HCT116 (cell line): ENCODE measurements around the gene CTIF. TPM values are rescaled to one million over a fixed set of nuclear protein-coding genes. Genes with fewer than 3 reads are reported as not detected.
"Not testable (repeated sequence)": the region's sequence is repeated elsewhere in the genome, so short reads cannot be mapped to it uniquely, and the experiment has no call there.

Source experiments
- ATAC-seq: fragments of 200-7000 bp; cut with Tn5 transposase; 2 replicates; pipeline ENCODE4 v1.9.1; 2020; ENCODE audit warnings: mild to moderate bottlenecking, moderate library complexity
- BruUV-seq: library from RNA; stranded (reverse); fragments of 400-500 nt; replicated peaks from 2 replicates; lab custom pipeline; 2021; lab: Mats Ljungman, UMichigan
- CTCF ChIA-PET: fragments of 300-600 bp; sonication (Branson Sonifier 250); formaldehyde crosslinking; loops from one replicate; lab custom pipeline; 2021; ENCODE audit warnings: antibody characterized with exemption; lab: Charles Lee
- POLR2A ChIA-PET: fragments of 300-600, 350-600 bp; sonication (Branson Sonifier 250); formaldehyde crosslinking; loops from one replicate; lab custom pipeline; 2021; ENCODE audit warnings: antibody characterized with exemption; lab: Charles Lee
- RAD21 ChIA-PET, 2 experiments: fragments of 300-600 bp; sonication (Branson Sonifier 250); formaldehyde crosslinking; loops; one replicate each; lab custom pipeline; 2023; ENCODE audit warnings: low total read pairs in 2 of 2; ENCODE audit not compliant: uncharacterized antibody in 2 of 2, unreplicated experiment in 2 of 2, low non-redundant PET in 1 of 2; lab: Charles Lee
- DNase-seq: peaks from one replicate; pipeline ENCODE4 v3.0.0-alpha.2; 2010; ENCODE audit warnings: low read depth, low spot score
- H2AFZ ChIP-seq: fragments of 200-600 bp; shearing (Covaris generic), sonication (generic); 2 replicates; pipeline ENCODE4 v1.6.1; 2017; ENCODE audit warnings: low read depth, mixed run types, mixed read lengths, antibody characterized with exemption, low read length; ENCODE audit not compliant: poor library complexity, severe bottlenecking
- H3K27ac ChIP-seq: 2 replicates; pipeline ENCODE4 v1.5.1; 2012; ENCODE audit warnings: low read depth, low read length
- H3K27me3 ChIP-seq: fragments of 200-600 bp; sonication (generic); 2 replicates; pipeline ENCODE4 v1.6.1; 2016; ENCODE audit warnings: mixed run types, low read length, mixed read lengths; ENCODE audit not compliant: insufficient read depth
- H3K36me3 ChIP-seq, 2 experiments: fragments of 200-500 bp in 1 of 2; fragments of 200-600 bp in 1 of 2; sonication (Bioruptor generic) in 1 of 2; sonication (generic) in 1 of 2; 2 replicates each; pipeline versions ENCODE4 v1.5.1 to v1.6.1; 2014 to 2016; ENCODE audit warnings: low read length in 2 of 2, inconsistent platforms in 1 of 2, mixed read lengths in 1 of 2, mixed run types in 1 of 2; ENCODE audit not compliant: insufficient read depth in 2 of 2, control insufficient read depth in 1 of 2
- H3K4me1 ChIP-seq, 2 experiments: fragments of 200-600 bp in 1 of 2; sonication (generic) in 1 of 2; 2 replicates each; pipeline versions ENCODE4 v1.5.1 to v1.6.1; 2012 to 2017; ENCODE audit warnings: low read length in 2 of 2, inconsistent platforms in 1 of 2, mild to moderate bottlenecking in 1 of 2, mixed read lengths in 1 of 2, mixed run types in 1 of 2, moderate library complexity in 1 of 2; ENCODE audit not compliant: insufficient read depth in 2 of 2, control insufficient read depth in 1 of 2
- H3K4me2 ChIP-seq: fragments of 200-600 bp; sonication (generic); 2 replicates; pipeline ENCODE4 v1.6.1; 2017; ENCODE audit warnings: mixed run types, low read length, mixed read lengths
- H3K4me3 ChIP-seq, 2 experiments: fragments of 200-600 bp in 1 of 2; sonication (generic) in 1 of 2; replicated peaks in 1 of 2; 2 replicates each; pipeline ENCODE4 v1.5.1; 2011 to 2016; ENCODE audit warnings: low read length in 2 of 2, control low read depth in 1 of 2, low read depth in 1 of 2, mild to moderate bottlenecking in 1 of 2, mixed read lengths in 1 of 2, mixed run types in 1 of 2
- H3K79me2 ChIP-seq: fragments of 200-600 bp; sonication (generic); 2 replicates; pipeline ENCODE4 v1.6.1; 2017; ENCODE audit warnings: mild to moderate bottlenecking, mixed run types, low read length, moderate library complexity, mixed read lengths; ENCODE audit not compliant: insufficient read depth
- H3K9ac ChIP-seq: fragments of 200-600 bp; sonication (generic); 2 replicates; pipeline ENCODE4 v1.6.1; 2016; ENCODE audit warnings: low read length, mixed read lengths
- H3K9me2 ChIP-seq: fragments of 200-600 bp; sonication (generic), shearing (Covaris generic); 2 replicates; pipeline ENCODE4 v1.6.1; 2017; ENCODE audit warnings: mixed run types, mild to moderate bottlenecking, moderate library complexity; ENCODE audit not compliant: insufficient read depth
- H3K9me3 ChIP-seq, 2 experiments: fragments of 200-500 bp in 1 of 2; fragments of 200-600 bp in 1 of 2; sonication (Bioruptor generic) in 1 of 2; sonication (generic) in 1 of 2; 2 replicates each; pipeline ENCODE4 v1.6.1; 2014 to 2017; ENCODE audit warnings: low read length in 2 of 2, mixed read lengths in 2 of 2, inconsistent platforms in 1 of 2, low read depth in 1 of 2, mild to moderate bottlenecking in 1 of 2, mixed run types in 1 of 2, moderate library complexity in 1 of 2; ENCODE audit not compliant: control insufficient read depth in 1 of 2, insufficient read depth in 1 of 2
- H4K20me1 ChIP-seq: fragments of 200-600 bp; sonication (generic), shearing (Covaris generic); 2 replicates; pipeline ENCODE4 v1.6.1; 2017; ENCODE audit warnings: mixed run types, mild to moderate bottlenecking, moderate library complexity; ENCODE audit not compliant: insufficient read depth
- CBX3 ChIP-seq: IDR thresholded peaks from 2 replicates; pipeline ENCODE4 v1.6.1; 2012; ENCODE audit warnings: low read depth
- CEBPB ChIP-seq: IDR thresholded peaks from 2 replicates; pipeline ENCODE4 v1.6.1; 2012; ENCODE audit warnings: low read depth
- ELF1 ChIP-seq: IDR thresholded peaks from 2 replicates; pipeline ENCODE4 v1.6.1; 2012; ENCODE audit warnings: low read depth, borderline replicate concordance
- EZH2phosphoT487 ChIP-seq: fragments of 200-600 bp; IDR thresholded peaks from 2 replicates; pipeline ENCODE4 v1.6.1; 2018; ENCODE audit warnings: antibody characterized with exemption, borderline replicate concordance
- JUND ChIP-seq: IDR thresholded peaks from 2 replicates; pipeline ENCODE4 v1.6.1; 2012
- POLR2AphosphoS5 ChIP-seq: IDR thresholded peaks from 2 replicates; pipeline ENCODE4 v1.6.1; 2011; ENCODE audit warnings: mild to moderate bottlenecking, low read depth, low read length, moderate library complexity
- RAD21 ChIP-seq: IDR thresholded peaks from 2 replicates; pipeline ENCODE4 v1.6.1; 2012; ENCODE audit warnings: low read depth, mild to moderate bottlenecking
- ZNF274 ChIP-seq: fragments of 200-500 bp; sonication (Bioruptor generic); IDR thresholded peaks from 2 replicates; pipeline ENCODE4 v1.6.1; 2014; ENCODE audit warnings: mild to moderate bottlenecking, low read depth, low read length, inconsistent platforms
- intact Hi-C: fragments of 100-400 bp; cut with micrococcal nuclease; formaldehyde crosslinking; loops from 2 replicates; pipeline ENCODE4 v1.10.0; 2022
- total RNA-seq: library from RNA; stranded (reverse); gene quantifications from one replicate; pipeline ENCODE4 v1.2.1, GENCODE V29; 2021; ENCODE audit not compliant: unreplicated experiment
- TF ChIP-seq, protein P1 (sequence below): IDR thresholded peaks from 2 replicates; pipeline ENCODE4 v1.6.1; 2012

The CTIF gene
- total RNA-seq, 1 experiment from 2014 or later: 19.7 TPM

DNA sequence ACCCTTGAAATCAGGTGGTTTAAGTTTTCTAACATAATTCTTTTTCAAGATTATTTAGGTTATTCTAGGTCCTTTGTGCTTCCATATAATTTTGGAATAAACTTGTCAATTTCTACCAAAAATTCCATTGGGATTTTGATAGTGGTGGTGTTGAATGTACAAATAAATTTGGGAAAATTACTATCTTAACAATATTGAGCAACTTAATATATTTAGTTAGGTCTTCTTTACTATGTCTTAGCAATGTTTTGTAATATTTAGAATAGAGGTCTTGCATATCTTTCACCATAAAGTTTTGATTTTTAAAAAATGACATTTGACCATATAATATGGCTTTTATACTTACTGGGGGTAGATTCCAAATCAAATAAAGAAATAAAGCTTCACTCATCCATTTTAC lies 34.0 kb upstream of the CTIF start:
- no peaks in the 10 kb centered on the region for H3K4me1 ChIP-seq
- H3K9me2 ChIP-seq: no peaks in the 10 kb centered on the region
- H3K4me3 ChIP-seq: no peak overlapping the region
- H4K20me1 ChIP-seq: no peaks in the 10 kb centered on the region
- ChIA-PET POLR2A (no interaction called here), RAD21 (no interaction called here), CTCF (no interaction called here)
- H2AFZ ChIP-seq: no peak overlapping the region
- BruUV-seq: no TSS peak
- no peaks in the 10 kb centered on the region for H3K27me3 ChIP-seq
- intact Hi-C loops: no loop called here
- no peak overlapping the region for H3K9ac ChIP-seq
- H3K4me2 ChIP-seq: no peak overlapping the region
- DNase-seq (no peak), ATAC-seq (no peak)
- no peaks in the 10 kb centered on the region for H3K79me2 ChIP-seq
- H3K27ac ChIP-seq: no peak overlapping the region
- no peaks in the 10 kb centered on the region for H3K36me3 ChIP-seq
- no peaks in the 10 kb centered on the region; a peak in 1 of 4 replicates for H3K9me3 ChIP-seq
- TF ChIP-seq ZNF274 (no peak), JUND (no peak), EZH2phosphoT487 (no peak), RAD21 (no peak), CEBPB (no peak), POLR2AphosphoS5 (no peak), ELF1 (no peak)
- TF ChIP-seq, protein P1, sequence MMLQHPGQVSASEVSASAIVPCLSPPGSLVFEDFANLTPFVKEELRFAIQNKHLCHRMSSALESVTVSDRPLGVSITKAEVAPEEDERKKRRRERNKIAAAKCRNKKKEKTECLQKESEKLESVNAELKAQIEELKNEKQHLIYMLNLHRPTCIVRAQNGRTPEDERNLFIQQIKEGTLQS: no peak

DNA sequence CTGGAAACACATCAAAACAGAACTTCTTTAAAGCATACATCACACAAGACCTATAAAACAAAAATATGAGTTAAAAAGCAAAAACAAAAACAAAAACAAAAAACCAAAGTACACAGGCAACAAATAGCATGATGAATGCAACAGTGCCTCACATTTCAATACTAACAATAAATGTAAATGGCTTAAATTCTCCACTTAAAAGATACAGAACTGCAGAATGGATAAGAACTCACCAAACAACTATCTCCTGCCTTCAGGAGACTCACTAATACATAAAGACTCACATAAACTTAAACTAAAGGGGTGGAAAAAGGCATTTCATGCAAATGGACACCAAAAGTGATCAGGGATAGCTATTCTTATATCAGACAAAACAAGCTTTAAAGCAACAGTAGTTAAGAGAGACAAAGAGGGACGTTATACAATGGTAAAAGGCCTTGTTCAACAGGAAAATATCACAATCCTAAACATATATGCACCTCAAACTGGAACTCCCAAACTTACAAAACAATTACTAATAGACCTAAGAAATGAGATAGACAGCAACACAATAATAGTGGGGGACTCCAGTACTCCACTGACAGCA lies 31.8 kb upstream of the CTIF start:
- H3K9ac ChIP-seq, intact Hi-C loops, H3K4me2 ChIP-seq, RAD21 ChIA-PET, H3K27me3 ChIP-seq, H3K36me3 ChIP-seq, H3K4me1 ChIP-seq, DNase-seq, ATAC-seq, BruUV-seq: not testable (repeated sequence)
- 0 out of 2 replicates have a peak, but pooled peaks have one; percentile 29 for TF ChIP-seq CBX3
- TF ChIP-seq, all 23 proteins: peak for 1; not testable (repeated sequence) for 22
- H2AFZ ChIP-seq, H3K9me3 ChIP-seq, H3K9me2 ChIP-seq, H3K27ac ChIP-seq, H3K4me3 ChIP-seq, POLR2A ChIA-PET, CTCF ChIA-PET, H4K20me1 ChIP-seq, H3K79me2 ChIP-seq: not testable (repeated sequence)

DNA sequence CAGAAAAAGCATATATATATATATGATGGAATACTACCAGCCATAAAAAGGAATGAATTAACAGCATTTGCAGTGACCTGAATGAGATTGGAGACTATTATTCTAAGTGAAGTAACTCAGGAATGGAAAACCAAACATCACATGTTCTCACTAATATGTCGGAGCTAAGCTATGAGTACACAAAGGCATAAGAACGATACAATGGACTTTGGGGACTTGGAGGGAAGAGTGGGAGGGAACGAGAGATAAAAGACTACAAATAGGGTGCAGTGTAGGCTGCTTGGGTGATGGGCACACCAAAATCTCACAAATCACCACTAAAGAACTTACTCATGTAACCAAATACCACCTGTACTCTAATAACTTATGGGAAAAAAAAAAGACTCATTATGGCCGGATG lies 26.3 kb upstream of the CTIF start:
- H3K4me2 ChIP-seq, ATAC-seq, DNase-seq, H3K27ac ChIP-seq, CTCF ChIA-PET, H3K9ac ChIP-seq, H3K36me3 ChIP-seq, H2AFZ ChIP-seq, intact Hi-C loops, H3K9me3 ChIP-seq, H3K4me1 ChIP-seq, H3K9me2 ChIP-seq, H3K79me2 ChIP-seq, RAD21 ChIA-PET, H3K27me3 ChIP-seq, POLR2A ChIA-PET, BruUV-seq, H3K4me3 ChIP-seq, H4K20me1 ChIP-seq: not testable (repeated sequence)
